ENCODE measurements around the gene DHRS7. TPM values are rescaled to one million over a fixed set of nuclear protein-coding genes. Genes with fewer than 3 reads are reported as not detected.

DHRS7 gene
- total and polyA plus RNA-seq, 2 donors (not counting 3 experiments of a cell fraction or from before 2014, with no cell fraction given): 28.6 to 29.3 TPM

- Histone ChIP-seq H2AFZ (ENCODE audit: low read depth, low read length) (no peak overlapping the region), H3K4me3 (replicated peaks in 1 of 3; ENCODE audit: insufficient read depth in 1 of 3, low read depth in 1 of 3, low read length in 3 of 3) (no peak overlapping the region), H3K4me2 (ENCODE audit: insufficient read depth, low read length) (no peak overlapping the region), H3K79me2 (ENCODE audit: control insufficient read depth, insufficient read depth, low read length) (no peaks in the 10 kb centered on the region), H3K9me1 (replicated peaks; ENCODE audit: control insufficient read depth, extremely low read depth, insufficient read depth, low read length) (no peaks in the 10 kb centered on the region), H3K4me1 (ENCODE audit: control insufficient read depth, extremely low read depth, insufficient read depth, low read length) (no peaks in the 10 kb centered on the region), H3K36me3 (ENCODE audit: control insufficient read depth in 2 of 2, extremely low read depth in 1 of 2, insufficient read depth in 2 of 2, low read length in 2 of 2) (no peaks in the 10 kb centered on the region), H3K27ac (ENCODE audit: insufficient read depth, low read depth, low read length) (no peak overlapping the region), H3K9me3 (replicated peaks; ENCODE audit: control insufficient read depth, insufficient read depth, low read length) (no peaks in the 10 kb centered on the region), H3K9ac (replicated peaks; ENCODE audit: extremely low read depth, insufficient read depth, low read length) (no peak overlapping the region), H3K27me3 (ENCODE audit: control insufficient read depth in 2 of 2, insufficient read depth in 2 of 2, low read length in 2 of 2) (peaks cover 10 to 11% of the 10 kb centered on the region in 2 experiments), H4K20me1 (replicated peaks; ENCODE audit: control insufficient read depth, extremely low read depth, insufficient read depth, low read length) (no peaks in the 10 kb centered on the region)
- intact Hi-C loops (cut with micrococcal nuclease) (loop anchor here (2.0 kb wide), 1 partner anchor 370 kb away; no protein-coding TSS in a partner anchor), dilution Hi-C loops (cut with MboI; ENCODE audit: extremely low pct_ligation_motif_present, low sequenced_read_pairs) (no loop called here)
- DNase-seq (ENCODE audit: low read depth, low spot score) (no peak), FAIRE-seq (no peak)
- no TSS peak for BruUV-seq (replicated peaks)
- ChIA-PET POLR2A (no interaction called here), CTCF (interaction anchor here (0.6 to 9.0 kb wide), 5 partner anchors 60 to 374 kb away, joined by 3 to 324 read pairs (median 6); partner anchors contain the start of gene PPM1A)
- TF ChIP-seq MYC (IDR thresholded peaks at IDR 0.05; ENCODE audit: low read depth, low read length) (no peak), MAX (IDR thresholded peaks at IDR 0.05; ENCODE audit: insufficient read depth, insufficient read length) (no peak), FOS (IDR thresholded peaks at IDR 0.05; ENCODE audit: borderline replicate concordance, insufficient read depth, low read length) (no peak), EZH2 (IDR thresholded peaks at IDR 0.05; ENCODE audit: borderline replicate concordance, low read depth, low read length, severe bottlenecking) (no peak), CTCF (IDR thresholded peaks at IDR 0.05; ENCODE audit: extremely low read depth in 1 of 2, insufficient read depth in 1 of 2, low read depth in 1 of 2, low read length in 2 of 2) (no peak), JUN (IDR thresholded peaks at IDR 0.05; ENCODE audit: borderline replicate concordance, insufficient read depth, insufficient read length, low read depth) (no peak)
Measured at GRCh38 chr14:60188696-60189095, 23.5 kb upstream of the DHRS7 start.
